Stimulated activated CD4-positive, alpha-beta T cell treated with anti-CD3 and anti-CD28 coated beads, TNF-alpha, amount 100 ng/mL, for 48 hours (primary cell): Measurements from ENCODE around the gene SMCHD1.
"Not testable (repeated sequence)": the region's sequence is repeated elsewhere in the genome, so short reads cannot be mapped to it uniquely, and the experiment has no call there.

Experiments used
- DNase-seq, 3 donors: peaks; one replicate each; pipeline ENCODE4 v3.0.0-alpha.2; 2020; ENCODE audit warnings: low read depth in 3 of 3

Gene SMCHD1

DNA sequence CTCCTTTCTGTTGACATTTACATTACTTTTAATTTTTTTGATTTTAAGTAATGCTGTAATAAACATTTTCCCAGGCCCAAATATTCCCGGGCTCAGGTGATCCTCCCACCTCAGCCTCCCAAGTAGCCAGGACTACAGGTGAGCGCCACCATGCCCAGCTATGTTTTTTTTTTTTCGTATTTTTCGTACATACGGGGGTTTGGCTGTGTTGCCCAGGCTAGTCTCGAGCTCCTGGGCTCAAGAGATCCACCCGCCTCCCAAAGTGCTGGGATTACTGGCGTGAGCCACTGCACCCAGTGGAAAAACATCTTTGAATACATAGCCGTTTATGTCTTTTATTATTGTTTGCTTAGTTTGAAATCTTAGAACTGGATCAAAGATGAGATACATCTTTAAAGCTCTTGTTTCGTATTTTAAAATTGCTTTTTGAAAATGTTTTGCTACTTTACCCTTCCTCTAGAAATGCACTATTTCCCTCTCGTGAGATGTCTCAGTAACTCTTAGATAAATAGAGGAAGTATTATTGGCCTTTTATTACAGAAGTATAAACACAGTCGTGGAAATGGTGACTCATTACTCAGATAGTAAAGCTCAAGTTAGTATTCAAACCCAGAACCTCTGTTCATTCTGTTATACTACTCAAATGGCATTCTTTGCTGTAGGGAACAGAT lies 2.4 kb downstream of the SMCHD1 start:
- DNase-seq: no peak

DNA sequence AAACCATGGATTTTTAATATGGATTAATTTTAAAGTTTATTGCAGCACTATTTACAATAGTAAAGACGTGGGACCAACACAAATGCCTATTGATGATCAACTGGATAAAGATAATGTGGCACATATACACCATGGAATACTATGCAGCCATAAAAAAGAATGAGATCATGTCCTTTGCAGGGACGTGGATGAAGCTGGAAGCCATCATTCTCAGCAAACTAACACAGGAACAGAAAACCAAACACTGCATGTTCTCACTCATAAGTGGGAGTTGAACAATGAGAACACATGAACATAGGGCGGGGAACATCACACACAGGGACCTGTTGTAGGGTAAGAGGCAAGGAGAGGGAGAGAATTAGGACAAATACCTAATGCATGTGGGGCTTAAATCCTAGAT lies 5.3 kb downstream of the SMCHD1 start:
- DNase-seq: not testable (repeated sequence)

DNA sequence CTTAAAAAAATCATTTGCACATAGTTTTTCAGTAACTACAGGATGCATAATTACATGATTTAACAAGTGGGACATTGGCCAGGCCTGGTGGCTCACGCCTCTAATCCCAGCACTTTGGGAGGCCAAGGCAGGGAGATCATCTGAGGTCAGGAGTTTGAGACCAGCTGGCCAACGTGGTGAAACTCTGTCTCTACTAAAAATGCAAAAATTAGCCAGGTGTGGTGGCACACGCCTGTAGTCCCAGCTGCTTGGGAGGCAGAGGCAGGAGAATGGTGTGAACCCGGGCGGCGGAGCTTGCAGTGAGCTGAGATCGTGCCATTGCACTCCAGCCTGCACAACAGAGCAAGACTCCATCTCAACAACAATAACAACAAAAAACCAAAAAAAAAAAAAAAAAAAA lies 6.8 kb downstream of the SMCHD1 start:
- DNase-seq: not testable (repeated sequence)

DNA sequence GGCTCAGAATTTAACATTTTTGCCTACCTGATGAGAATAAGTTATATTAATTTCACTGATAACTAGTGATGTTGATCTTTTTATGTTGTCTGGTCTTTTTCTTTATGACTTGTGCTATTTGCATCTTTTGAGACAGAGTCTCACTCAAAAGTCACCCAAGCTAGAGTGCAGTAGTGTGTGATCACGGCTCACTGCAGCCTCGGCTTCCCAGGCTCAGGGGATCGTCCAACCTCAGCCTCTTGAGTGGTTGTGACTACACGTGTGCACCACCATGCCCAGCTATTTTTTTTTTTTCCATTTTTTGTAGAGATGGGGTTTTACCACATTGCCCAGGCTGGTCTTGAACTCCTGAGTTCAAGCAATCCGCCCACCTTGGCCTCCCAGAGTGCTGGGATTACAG lies 7.5 kb downstream of the SMCHD1 start:
- DNase-seq: no peak

DNA sequence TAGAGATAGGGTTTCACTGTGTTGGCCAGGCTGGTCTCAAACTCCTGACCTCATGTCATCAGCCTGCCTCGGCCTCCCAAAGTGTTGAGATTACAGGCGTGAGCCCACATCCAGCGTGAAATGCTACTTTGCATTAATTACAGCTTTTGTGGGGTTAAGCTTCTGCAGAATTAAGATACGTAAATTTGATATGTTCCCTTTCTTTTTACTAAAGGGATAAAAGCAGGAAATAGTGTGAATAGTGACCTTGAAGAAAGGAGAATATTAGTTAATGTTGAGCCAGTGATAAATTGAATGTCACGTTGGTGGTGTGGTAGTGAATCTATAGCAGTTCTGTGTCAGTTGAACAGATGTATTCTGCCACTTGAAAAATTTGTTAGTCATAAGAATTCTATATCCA lies 16.9 kb downstream of the SMCHD1 start:
- DNase-seq: no peak

DNA sequence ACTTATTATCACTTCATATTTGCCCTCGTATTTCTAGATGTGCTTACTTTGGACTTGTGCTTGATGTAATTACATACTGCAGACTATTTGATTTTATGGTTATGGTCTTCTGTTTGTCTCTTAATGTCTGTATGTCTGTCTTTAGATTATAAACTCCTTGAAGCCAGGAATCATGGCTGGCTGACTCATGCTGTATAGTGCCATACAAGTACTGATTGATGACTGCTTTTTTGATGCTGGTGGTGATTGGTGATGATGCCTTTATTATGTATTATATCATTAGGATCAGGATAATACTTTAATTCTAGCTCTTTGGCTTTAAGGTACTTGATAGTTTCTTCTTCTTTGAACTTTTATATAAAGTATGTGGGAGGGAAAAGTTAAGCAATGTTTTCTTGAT lies 17.3 kb downstream of the SMCHD1 start:
- no peak for DNase-seq

DNA sequence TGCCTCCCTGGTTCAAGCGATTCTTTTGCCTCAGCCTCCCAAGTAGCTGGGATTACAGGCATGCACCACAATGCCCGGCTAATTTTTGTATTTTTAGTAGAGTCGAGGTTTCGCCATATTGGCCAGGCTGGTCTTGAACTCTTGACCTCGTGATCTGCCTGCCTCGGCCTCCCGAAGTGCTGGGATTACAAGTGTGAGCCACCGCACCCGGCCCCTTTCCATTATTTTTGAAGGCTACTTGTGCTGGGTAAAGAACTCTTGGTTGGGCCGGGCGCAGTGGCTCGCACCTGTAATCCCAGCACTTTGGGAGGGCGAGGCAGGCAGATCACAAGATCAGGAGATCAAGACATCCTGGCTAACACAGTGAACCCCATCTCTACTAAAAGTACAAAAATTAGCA lies 23.4 kb downstream of the SMCHD1 start:
- not testable (repeated sequence) for DNase-seq

DNA sequence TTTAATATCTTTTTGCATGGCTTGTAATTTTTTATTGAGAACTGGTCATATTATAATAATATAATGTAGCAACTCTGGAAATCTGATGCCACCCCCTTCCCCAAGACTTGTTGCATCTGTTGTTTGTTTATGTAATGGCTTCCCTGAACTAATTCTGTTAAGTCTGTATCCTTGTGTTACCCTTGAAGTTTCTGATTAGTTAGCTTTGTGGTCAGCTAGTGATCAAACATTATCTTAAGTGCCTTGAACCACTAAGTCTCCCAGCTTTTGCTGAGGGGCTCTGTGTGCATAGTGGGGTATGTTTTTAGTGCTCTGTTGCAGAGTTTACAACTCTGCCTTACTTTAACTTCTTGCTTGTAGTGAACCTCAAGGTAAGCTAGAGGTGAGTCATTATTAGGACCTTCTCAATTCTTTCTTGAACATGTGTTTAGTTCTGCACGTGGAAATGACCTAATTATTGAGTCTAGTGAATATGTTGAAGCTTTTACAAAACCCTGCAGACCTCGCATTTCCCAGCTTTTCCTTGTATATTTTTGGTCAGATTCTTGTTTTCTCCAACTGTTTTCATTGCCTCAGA lies 24.8 kb downstream of the SMCHD1 start:
- no peak for DNase-seq

DNA sequence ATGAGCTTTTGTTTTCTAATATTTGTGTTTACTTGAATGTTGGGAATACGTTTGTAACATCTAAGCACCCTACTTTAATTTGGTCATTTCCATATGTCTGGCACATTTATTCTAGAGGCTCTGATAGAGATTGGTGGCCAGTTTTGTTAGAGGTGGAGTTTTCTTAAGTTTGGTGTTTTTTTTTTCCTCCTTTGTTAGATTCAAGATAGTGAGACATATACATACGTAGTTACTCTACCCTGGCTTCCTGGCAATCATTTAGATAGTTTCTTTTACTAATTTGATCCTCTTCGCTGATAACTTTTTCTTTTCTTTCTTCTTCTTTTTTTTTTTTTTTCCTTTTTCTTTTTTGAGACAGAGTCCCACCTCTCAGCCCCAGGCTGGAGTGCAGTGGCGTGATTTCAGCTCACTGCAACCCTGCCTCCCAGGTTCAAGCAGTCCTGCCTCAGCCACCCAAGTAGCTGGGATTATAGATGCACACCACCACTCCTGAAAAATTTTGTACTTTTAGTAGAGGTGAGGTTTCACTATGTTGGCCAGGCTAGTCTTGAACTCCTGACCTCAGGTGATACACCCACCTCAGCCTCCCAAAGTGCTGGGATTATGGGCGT lies 26.6 kb downstream of the SMCHD1 start:
- DNase-seq: no peak

DNA sequence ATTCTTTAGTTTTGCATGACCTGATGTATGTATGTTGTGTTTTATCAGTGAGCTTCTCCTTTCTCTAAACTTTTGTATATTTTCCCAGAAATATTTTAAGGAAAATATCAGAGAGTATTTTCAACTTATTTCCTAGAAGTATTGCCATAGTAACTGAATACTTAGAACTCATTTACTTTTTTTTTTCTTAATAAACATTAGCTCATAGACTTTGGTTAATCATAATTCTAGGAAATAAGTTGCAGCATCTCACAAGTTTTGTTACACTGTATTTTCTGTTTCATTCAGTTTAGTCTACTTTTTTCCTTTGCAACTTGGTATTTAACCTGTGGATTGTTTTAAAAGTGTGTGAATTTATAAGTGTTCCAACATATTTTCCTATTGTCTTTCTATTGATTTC lies 27.5 kb downstream of the SMCHD1 start:
- no peak for DNase-seq

DNA sequence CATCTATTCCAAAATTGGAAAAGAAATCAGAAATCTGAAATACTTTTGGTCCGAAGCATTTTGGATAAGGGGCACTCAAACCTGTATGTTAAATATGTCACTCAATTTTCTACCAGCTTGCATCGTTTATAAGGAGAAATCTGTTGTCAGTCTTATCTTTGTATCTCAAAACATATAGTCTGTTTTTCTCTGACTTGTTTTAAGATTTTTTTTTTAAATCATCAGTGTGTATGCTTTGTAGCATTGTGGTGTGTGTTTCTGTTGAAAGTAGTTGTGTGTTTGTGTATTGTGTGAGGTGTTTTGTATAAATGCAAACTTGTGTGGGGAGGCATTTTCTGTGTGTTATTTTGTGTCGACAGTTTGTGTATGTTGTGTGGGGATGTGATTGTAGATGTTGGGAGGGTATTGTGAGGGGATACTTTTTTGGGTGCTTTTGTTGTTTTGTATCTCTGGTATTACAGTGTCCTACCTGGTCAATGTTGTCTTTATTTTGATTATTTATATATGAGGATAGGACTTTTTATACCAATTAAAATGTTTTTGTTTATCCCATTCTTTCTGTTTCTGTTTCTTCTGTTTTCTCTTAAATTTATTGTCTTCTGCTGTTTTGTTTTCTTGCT lies 30.9 kb downstream of the SMCHD1 start:
- no peak for DNase-seq

DNA sequence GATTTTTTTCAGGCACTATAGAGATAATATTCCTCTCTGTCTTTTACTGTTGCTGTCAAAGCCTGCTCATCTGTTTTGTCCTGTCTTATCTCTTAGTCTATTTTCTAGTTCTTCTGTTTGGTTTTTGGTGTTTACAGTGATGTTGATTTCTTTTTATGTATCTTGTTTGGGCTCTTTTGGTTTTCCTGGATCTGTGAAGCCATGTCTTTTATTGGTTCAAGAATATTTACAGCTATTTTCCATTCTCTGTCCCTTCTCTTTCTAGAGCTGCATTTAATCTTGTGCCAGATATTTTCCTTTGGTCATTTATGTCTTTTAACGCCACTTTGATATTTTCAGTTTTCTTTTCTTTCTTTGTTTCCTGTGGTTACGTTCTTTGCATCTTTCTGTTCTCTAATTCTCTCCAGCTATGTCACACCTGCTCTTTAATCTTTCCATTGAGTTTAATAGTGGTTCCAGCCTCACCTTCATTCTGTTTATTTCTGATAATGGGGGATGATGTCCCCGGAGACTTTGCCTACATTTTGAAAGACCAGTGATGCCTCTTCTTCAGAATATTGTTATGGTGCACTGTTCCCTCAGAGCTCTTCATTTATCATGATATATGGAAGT lies 32.0 kb downstream of the SMCHD1 start:
- no peak for DNase-seq

DNA sequence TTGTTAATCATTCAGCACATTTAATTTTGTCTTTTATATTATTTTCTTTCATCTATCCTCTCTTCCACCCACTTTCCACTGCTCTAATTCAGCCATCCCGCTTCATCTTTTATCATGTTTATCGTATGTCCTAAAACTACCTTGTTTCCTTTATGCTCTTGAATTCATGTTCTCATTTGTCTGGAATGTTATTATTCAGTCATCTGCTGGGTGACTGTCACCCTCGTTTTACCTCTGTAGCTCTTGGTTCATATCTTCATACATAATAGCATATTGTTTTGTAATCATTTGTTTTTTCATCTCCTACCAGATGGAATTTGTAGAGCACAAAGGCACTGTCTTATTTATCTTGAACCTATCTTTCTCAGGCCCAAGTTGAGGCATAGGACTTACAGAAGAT lies 37.0 kb downstream of the SMCHD1 start:
- DNase-seq: no peak

DNA sequence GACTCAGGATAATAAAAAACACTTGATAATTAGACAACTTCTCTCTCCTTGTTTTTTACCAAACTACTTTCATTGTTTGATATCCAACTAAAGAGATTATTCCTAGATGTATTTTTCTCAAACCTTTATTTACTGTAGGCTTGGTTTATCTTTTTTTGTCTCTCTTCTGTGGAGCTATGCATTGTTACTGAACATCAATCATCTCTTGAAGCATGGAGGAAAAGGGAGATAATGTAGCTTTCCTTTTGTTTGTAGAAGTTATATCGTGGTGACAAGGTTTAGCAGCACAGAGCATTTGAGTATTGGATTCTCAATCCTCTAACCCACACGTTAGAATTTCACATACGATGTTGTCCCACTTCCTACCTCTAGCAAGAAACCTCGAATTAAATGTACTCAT lies 41.7 kb downstream of the SMCHD1 start:
- DNase-seq: no peak

DNA sequence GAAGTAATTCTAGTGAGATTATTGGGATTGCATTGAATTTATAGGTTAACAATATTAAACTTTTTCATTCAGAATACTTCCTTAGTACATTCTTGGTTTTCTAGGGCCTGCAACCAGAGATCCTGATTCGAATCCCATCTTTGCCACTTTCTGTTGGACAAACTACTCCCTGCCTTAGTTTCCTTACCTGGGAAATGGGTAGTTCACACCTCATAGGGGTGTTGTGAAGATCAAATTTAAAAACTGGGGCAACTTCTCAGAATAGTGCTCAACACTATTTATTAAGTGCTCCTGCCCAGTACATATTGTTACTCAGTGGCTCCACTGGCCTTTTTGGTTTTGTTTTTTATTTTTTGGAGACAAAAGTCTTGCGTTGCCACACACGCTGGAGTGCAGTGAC lies 43.5 kb downstream of the SMCHD1 start:
- no peak for DNase-seq

DNA sequence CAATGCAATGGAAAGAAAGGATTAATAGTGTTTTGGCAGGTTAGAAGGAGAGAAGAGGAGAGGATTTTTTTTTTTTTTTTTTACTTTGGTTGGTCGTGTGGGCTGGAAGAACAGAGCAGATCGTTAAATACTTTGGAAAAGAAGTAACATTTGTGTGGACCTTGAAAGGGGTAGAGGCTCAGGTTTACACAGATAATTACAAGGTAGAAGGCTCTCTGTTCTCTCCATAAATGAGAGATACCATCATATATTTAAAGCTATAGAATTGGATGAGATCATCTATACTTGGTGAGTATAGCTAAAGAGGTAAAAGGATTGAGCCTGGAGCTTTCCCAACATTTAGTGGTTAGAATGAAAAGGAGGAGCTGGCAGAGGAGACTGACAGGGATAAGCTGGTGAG lies 49.0 kb downstream of the SMCHD1 start:
- no peak for DNase-seq

DNA sequence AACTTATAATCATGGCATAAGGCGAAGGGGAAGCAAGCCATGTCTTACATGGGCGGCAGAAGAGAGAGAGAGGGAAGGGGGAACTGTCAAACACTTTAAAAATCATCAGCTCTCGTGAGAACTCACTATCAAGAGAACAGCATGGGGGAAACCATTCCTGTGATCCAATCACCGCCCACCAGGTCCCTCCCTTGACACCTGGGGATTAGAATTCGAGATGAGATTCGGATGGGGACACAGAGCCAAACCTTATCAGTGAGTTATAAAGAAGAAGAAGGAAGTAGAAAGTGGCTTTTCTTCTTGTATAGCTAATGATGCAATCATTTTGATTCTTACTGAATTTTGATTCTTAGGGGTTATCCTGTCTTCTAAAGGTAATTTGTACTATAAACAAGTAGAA lies 51.4 kb downstream of the SMCHD1 start:
- DNase-seq: no peak

DNA sequence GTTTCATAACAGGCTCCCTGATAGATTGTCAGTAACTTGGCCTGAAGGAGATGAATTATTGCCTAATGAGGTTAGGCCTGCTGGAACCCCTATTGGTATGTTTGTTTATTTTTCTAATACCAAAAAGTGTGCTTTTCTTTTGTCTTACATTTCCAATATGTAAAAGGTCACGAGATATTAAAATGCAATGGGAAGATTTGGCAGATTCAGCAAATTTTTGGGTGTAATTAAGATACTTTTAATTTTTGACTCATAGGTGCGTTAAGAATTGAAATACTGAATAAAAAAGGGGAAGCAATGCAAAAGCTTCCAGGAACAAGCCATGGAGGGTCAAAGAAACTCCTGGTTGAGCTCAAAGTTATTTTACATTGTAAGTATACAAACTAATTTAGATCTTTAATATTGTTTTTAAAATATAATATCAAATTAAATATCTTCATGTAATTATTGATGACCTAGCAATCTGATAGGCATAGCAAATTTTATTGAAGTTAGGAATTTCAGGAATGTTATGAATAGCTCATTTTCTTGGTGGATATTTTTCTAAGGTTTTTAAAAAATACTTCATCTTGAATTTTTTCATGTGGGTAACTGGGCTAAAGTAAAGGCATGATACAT lies 52.1 kb downstream of the SMCHD1 start:
- no peak for DNase-seq

DNA sequence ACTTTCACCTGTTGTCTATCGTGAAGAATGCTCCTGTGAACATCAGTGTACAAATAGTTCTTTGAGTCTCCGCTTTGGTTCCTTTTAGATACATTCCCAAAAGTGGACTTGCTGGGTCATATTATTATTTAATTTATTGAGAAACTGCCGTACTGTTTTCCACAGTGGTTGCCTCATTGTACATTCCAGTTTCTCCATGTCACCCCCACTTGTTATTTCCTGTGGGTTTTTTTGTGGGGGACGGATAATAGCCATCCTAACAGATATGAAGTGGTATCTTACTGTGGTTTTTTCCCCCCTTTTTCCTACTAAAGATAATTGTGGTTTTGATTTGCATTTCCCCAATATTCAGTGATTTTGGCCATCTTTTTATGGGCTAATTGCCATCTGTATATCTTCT lies 53.8 kb downstream of the SMCHD1 start:
- DNase-seq: no peak

DNA sequence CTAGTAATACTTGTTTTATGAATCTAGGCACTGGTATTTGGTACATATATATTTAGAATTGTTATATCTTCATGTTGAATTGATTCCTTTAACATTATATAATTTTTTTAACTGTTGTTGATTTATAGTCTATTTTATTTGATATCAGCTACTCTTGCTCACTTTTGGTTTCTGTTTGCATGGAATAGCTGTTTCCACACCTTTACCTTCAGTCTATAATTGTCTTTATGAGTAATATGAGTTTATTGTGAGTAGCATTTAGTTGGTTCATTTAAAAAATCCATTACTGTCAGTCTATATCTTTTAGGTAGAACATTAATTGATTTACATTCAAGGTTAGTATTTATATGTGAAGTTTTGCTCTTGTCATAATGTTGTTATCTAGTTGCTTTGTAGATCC lies 58.6 kb downstream of the SMCHD1 start:
- DNase-seq: no peak

DNA sequence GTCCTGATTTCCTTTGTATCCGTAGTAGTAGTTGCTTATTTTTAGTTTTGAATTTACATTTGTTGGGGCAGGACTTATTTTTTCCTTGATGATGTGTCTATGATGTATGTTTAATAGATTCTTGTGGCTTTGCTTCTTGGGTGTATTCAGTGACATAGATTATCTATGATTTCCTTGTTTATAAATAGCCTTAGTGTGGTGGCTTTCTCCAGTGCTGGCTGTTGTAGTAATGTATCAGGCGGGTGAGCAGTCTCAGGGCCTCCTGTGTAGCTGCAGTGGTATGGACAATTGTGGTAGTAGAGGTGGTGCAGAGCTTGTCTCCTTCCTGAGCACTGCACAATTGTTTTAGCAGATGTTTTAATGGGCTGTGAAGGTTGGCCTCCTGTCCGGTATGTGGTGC lies 60.5 kb downstream of the SMCHD1 start:
- DNase-seq: no peak
